ENCODE measurements around the gene SHROOM3.
A peak's percentile ranks its signal among the peaks of the same experiment; 100 is the strongest.

Gene SHROOM3

GRCh38 chr4:76494243-76494642, 59.2 kb downstream of the SHROOM3 start:
- Histone ChIP-seq H3K4me3 (ENCODE audit: low read depth, low read length) (no peak overlapping the region), H3K27me3 (ENCODE audit: control insufficient read depth, insufficient read depth, low read length) (no peaks in the 10 kb centered on the region), H3K27ac (ENCODE audit: low read depth, low read length) (no peak overlapping the region), H3K9me3 (ENCODE audit: control insufficient read depth, insufficient read depth, low read depth, low read length) (no peaks in the 10 kb centered on the region), H3K36me3 (ENCODE audit: control insufficient read depth, insufficient read depth, low read length) (no peaks in the 10 kb centered on the region), H3K9ac (ENCODE audit: low read length) (no peak overlapping the region), H3K4me1 (ENCODE audit: control insufficient read depth, insufficient read depth, low read length) (peaks cover 5% of the 10 kb centered on the region; the same call in 1 of the 2 replicates)

DNA sequence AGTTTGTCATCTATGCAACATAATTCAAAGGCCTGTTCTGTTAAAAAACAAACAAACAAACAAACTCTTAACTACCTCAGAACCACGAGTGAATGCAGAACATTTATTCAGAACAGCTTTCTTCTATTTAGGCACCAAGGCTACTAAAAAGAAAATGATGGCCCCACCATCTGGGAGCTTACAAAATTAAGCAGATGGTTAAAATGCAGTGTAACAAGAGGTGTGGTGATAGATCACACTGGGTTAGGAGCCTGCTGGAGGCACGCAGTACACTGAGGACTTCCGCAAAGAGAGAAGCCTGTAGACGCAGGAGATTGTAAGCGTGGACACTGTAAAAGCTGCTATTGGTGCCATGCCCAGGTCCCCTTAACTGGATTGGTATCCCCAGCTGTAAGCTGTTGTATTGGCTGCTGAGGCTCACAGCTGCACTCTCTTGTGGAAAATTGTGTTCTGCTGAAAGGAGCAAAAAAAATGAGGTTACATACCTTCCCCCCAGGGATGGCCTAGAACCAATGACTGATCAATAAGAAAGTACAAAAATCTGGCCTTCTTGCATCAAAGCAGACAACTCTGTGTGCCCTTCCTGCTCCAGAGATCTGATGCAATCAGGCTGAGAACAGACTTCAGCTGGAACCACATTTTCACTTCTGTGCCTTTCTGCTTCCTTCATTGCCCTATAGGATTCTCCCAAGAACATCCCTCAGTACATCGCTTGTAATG, 60.0 kb downstream of the SHROOM3 start:
- Histone ChIP-seq H3K36me3 (ENCODE audit: control insufficient read depth, insufficient read depth, low read length) (no peaks in the 10 kb centered on the region), H3K4me3 (ENCODE audit: low read depth, low read length) (no peak overlapping the region), H3K4me1 (ENCODE audit: control insufficient read depth, insufficient read depth, low read length) (peaks cover 5% of the 10 kb centered on the region; the same call in 1 of the 2 replicates), H3K27me3 (ENCODE audit: control insufficient read depth, insufficient read depth, low read length) (no peaks in the 10 kb centered on the region), H3K9ac (ENCODE audit: low read length) (no peak overlapping the region), H3K27ac (ENCODE audit: low read depth, low read length) (no peak overlapping the region), H3K9me3 (ENCODE audit: control insufficient read depth, insufficient read depth, low read depth, low read length) (no peaks in the 10 kb centered on the region)

DNA sequence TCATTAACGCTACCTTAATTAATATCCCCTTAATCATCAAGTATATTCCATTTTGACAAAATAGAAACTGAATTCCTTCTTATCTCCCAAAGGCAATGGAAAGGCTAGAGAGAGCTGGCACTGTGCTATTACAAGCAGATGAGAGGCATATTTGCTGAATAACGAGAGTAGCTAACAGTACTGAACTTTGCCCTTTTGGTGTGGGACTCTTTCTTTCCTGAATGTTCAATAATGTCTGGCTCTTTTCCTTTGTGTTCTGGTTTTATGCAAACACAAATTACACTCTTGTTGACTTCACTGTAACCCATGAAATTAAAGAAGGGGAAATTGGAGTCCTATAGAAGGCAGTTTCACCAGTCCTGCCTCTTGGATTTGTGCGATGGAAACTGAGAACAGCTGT, 63.5 kb downstream of the SHROOM3 start:
- H3K4me1 ChIP-seq (ENCODE audit: control insufficient read depth, insufficient read depth, low read length) = peaks cover 5% of the 10 kb centered on the region; the same call in 1 of the 2 replicates
- H3K9me3 ChIP-seq (ENCODE audit: control insufficient read depth, insufficient read depth, low read depth, low read length) = no peaks in the 10 kb centered on the region
- H3K9ac ChIP-seq (ENCODE audit: low read length) = no peak overlapping the region
- H3K27ac ChIP-seq (ENCODE audit: low read depth, low read length) = no peak overlapping the region
- H3K27me3 ChIP-seq (ENCODE audit: control insufficient read depth, insufficient read depth, low read length) = no peaks in the 10 kb centered on the region
- H3K36me3 ChIP-seq (ENCODE audit: control insufficient read depth, insufficient read depth, low read length) = no peaks in the 10 kb centered on the region
- no peak overlapping the region for H3K4me3 ChIP-seq (ENCODE audit: low read depth, low read length)

GRCh38 chr4:76499461-76499860, 64.4 kb downstream of the SHROOM3 start:
- H3K4me1 ChIP-seq (ENCODE audit: control insufficient read depth, insufficient read depth, low read length) = peaks cover 5% of the 10 kb centered on the region; the same call in 1 of the 2 replicates
- no peaks in the 10 kb centered on the region for H3K36me3 ChIP-seq (ENCODE audit: control insufficient read depth, insufficient read depth, low read length)
- no peaks in the 10 kb centered on the region for H3K27me3 ChIP-seq (ENCODE audit: control insufficient read depth, insufficient read depth, low read length)
- H3K9me3 ChIP-seq (ENCODE audit: control insufficient read depth, insufficient read depth, low read depth, low read length) = no peaks in the 10 kb centered on the region
- no peak overlapping the region for H3K4me3 ChIP-seq (ENCODE audit: low read depth, low read length)
- no peak overlapping the region for H3K9ac ChIP-seq (ENCODE audit: low read length)
- no peak overlapping the region for H3K27ac ChIP-seq (ENCODE audit: low read depth, low read length)

- H3K4me1 ChIP-seq (ENCODE audit: control insufficient read depth, insufficient read depth, low read length) = no peaks in the 10 kb centered on the region
- no peak overlapping the region for H3K9ac ChIP-seq (ENCODE audit: low read length)
- no peaks in the 10 kb centered on the region for H3K27me3 ChIP-seq (ENCODE audit: control insufficient read depth, insufficient read depth, low read length)
- no peak overlapping the region for H3K27ac ChIP-seq (ENCODE audit: low read depth, low read length)
- no peaks in the 10 kb centered on the region for H3K9me3 ChIP-seq (ENCODE audit: control insufficient read depth, insufficient read depth, low read depth, low read length)
- no peaks in the 10 kb centered on the region for H3K36me3 ChIP-seq (ENCODE audit: control insufficient read depth, insufficient read depth, low read length)
- H3K4me3 ChIP-seq (ENCODE audit: low read depth, low read length) = no peak overlapping the region
Observed at GRCh38 chr4:76502886-76503285, 67.9 kb downstream of the SHROOM3 start.

DNA sequence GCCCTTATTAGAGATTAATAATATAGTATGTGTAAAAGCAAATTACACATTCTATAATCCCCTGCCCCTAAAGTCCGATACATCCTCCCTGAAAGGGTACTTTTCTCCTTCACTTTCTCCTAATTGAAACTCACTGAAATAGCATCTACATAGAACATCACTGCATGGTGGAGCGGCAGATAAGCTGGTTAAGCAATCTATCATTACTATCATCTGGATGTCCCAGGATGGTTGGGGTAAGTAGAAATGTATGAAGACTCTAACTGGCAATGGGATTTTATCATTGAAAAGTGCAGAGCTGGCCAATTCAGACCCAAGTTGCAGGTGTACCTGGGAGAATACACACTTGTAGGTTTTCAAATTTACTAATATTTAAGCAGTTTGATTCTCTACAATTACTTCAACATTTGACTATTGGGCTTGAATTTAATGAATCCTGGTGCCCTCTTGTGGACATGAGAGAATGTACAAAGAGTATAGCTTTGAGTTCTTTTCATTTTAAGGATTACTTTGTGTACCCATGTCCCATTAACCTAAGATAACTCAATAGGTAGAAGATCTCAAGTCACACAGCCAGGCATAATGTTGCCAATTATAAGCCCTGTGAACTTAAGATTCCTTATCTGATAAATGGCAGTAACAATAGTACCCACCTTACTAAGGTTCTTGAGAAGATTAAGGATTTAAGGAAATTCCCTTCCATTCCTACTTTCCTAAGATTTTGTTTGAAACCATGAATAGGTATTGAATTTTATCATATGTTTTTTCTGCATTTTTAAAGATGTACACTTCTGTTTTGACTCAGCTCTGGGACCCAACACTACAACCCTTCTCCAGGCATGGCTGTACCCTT, 69.8 kb downstream of the SHROOM3 start:
- H3K36me3 ChIP-seq (ENCODE audit: control insufficient read depth, insufficient read depth, low read length) = no peaks in the 10 kb centered on the region
- H3K27me3 ChIP-seq (ENCODE audit: control insufficient read depth, insufficient read depth, low read length) = no peaks in the 10 kb centered on the region
- no peak overlapping the region for H3K9ac ChIP-seq (ENCODE audit: low read length)

DNA sequence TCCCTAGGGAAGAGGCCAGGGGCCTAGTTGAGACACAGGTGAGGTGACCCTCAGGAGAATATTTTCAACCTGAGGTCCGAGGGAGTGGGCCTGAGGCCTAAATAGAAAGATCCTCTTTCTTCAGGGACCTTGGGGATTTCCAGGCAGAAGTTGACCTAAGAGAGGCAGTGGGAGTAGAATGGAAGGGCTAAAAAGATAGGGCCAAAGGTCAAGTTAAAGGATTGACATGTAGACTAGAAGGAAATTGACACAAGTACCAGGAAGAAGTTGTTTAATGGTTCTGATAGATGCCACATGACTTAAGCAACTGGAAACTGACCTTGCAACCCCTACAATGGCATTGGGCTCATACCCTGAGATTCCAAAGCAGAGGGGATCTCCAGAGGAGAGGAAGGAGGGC, 76.9 kb downstream of the SHROOM3 start:
- peaks cover 6% of the 10 kb centered on the region for H3K9me3 ChIP-seq (ENCODE audit: control insufficient read depth, insufficient read depth, low read depth, low read length)
- H3K4me3 ChIP-seq (ENCODE audit: low read depth, low read length) = no peak overlapping the region
- no peaks in the 10 kb centered on the region for H3K4me1 ChIP-seq (ENCODE audit: control insufficient read depth, insufficient read depth, low read length)
- no peak overlapping the region for H3K27ac ChIP-seq (ENCODE audit: low read depth, low read length)
- H3K27me3 ChIP-seq (ENCODE audit: control insufficient read depth, insufficient read depth, low read length) = no peaks in the 10 kb centered on the region
- H3K9ac ChIP-seq (ENCODE audit: low read length) = peak overlapping the region; percentile 33
- no peaks in the 10 kb centered on the region for H3K36me3 ChIP-seq (ENCODE audit: control insufficient read depth, insufficient read depth, low read length)

More for the DNA sequence above, 69.8 kb downstream of the SHROOM3 start:
- Histone ChIP-seq H3K27ac (ENCODE audit: low read depth, low read length) (no peak overlapping the region), H3K4me1 (ENCODE audit: control insufficient read depth, insufficient read depth, low read length) (no peaks in the 10 kb centered on the region), H3K9me3 (ENCODE audit: control insufficient read depth, insufficient read depth, low read depth, low read length) (no peaks in the 10 kb centered on the region), H3K4me3 (ENCODE audit: low read depth, low read length) (no peak overlapping the region)

GRCh38 chr4:76513482-76513881, 78.5 kb downstream of the SHROOM3 start:
- H3K27ac ChIP-seq (ENCODE audit: low read depth, low read length) = no peak overlapping the region
- H3K36me3 ChIP-seq (ENCODE audit: control insufficient read depth, insufficient read depth, low read length) = no peaks in the 10 kb centered on the region
- H3K9me3 ChIP-seq (ENCODE audit: control insufficient read depth, insufficient read depth, low read depth, low read length) = peaks cover 6% of the 10 kb centered on the region
- H3K4me3 ChIP-seq (ENCODE audit: low read depth, low read length) = no peak overlapping the region
- no peaks in the 10 kb centered on the region for H3K27me3 ChIP-seq (ENCODE audit: control insufficient read depth, insufficient read depth, low read length)
- H3K4me1 ChIP-seq (ENCODE audit: control insufficient read depth, insufficient read depth, low read length) = no peaks in the 10 kb centered on the region
- H3K9ac ChIP-seq (ENCODE audit: low read length) = no peak overlapping the region

DNA sequence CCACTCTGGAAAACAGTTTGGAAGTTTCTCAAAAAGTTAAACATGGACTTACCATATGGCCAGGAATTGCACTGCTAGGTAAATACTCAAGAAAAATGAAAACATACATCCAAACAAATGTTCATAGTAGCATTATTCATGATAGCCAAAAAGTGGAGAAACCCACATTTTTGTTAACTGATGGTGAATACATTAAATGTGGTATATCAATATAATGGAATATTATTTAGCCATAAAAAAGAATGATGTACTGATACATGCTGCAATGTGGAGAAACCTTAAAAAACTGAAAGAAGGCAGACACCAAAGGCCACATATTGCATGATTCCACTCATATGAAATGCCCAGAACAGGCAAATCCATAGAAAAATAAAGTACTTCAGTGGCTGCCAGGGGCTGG, 79.1 kb downstream of the SHROOM3 start:
- no peaks in the 10 kb centered on the region for H3K36me3 ChIP-seq (ENCODE audit: control insufficient read depth, insufficient read depth, low read length)
- no peak overlapping the region for H3K27ac ChIP-seq (ENCODE audit: low read depth, low read length)
- no peaks in the 10 kb centered on the region for H3K27me3 ChIP-seq (ENCODE audit: control insufficient read depth, insufficient read depth, low read length)
- H3K9me3 ChIP-seq (ENCODE audit: control insufficient read depth, insufficient read depth, low read depth, low read length) = peaks cover 6% of the 10 kb centered on the region
- H3K4me3 ChIP-seq (ENCODE audit: low read depth, low read length) = no peak overlapping the region
- no peak overlapping the region for H3K9ac ChIP-seq (ENCODE audit: low read length)
- H3K4me1 ChIP-seq (ENCODE audit: control insufficient read depth, insufficient read depth, low read length) = no peaks in the 10 kb centered on the region

DNA sequence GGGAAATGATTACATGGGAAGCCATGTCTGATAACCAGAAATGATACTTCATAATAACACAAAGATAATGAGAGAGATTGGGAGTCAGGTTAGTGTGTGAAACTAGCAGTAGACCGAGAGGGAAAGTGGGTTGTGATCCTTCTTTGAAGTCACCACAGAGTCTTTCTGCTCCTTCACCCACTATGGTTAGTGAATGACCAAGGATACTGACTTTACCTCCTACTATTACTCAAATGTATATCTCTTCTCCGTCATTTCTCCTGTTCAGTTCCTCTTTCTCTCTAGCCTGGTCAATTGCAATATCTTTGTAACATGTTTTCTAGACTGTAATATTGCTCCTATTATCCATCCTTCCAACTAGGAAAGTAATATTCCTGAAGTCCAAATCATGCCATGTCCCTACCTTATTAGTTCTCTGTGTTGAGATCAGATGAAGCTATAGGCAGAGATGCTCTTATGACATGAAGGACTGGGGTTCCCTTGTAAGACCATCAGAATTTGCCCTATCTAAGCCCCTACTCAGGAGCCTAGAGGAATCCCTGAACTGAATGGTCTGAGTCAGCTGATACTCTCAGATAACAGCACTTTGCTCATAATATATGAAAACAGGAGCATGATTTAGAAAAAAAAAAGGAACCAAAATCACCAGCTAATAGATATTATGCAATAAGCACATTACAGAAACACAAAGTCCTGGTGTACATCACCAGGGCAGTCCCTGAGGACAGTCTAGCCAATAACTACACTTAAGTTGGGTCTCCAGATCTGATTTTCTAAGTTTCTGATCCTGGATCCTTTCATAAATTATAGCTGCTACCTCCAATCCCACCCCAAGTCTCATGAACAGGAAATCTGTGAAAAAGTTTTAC, 81.2 kb downstream of the SHROOM3 start:
- Histone ChIP-seq H3K9ac (ENCODE audit: low read length) (no peak overlapping the region), H3K4me1 (ENCODE audit: control insufficient read depth, insufficient read depth, low read length) (no peaks in the 10 kb centered on the region), H3K9me3 (ENCODE audit: control insufficient read depth, insufficient read depth, low read depth, low read length) (peaks cover 6% of the 10 kb centered on the region), H3K27me3 (ENCODE audit: control insufficient read depth, insufficient read depth, low read length) (no peaks in the 10 kb centered on the region), H3K4me3 (ENCODE audit: low read depth, low read length) (no peak overlapping the region), H3K36me3 (ENCODE audit: control insufficient read depth, insufficient read depth, low read length) (no peaks in the 10 kb centered on the region), H3K27ac (ENCODE audit: low read depth, low read length) (no peak overlapping the region)

All from HUES6 (cell line).